Measurements from ENCODE around the gene PIP5K1B.

- TF ChIP-seq CTCF (conservative IDR thresholded peaks at IDR 0.05; ENCODE audit: low read length) (no peak), EZH2phosphoT487 (IDR thresholded peaks at IDR 0.05; ENCODE audit: borderline replicate concordance, low read depth, low read length) (no peak)
Observed at GRCh38 chr9:68805890-68806517, 101.0 kb downstream of the PIP5K1B start.

All from OCI-LY7 (cell line).